ENCODE data around the gene PEF1. TPM values are rescaled to one million over a fixed set of nuclear protein-coding genes. Genes with fewer than 3 reads are reported as not detected.

Gene PEF1
- polyA plus RNA-seq, 3 donors: 36.6 to 81.7 (median 70.7) TPM

GRCh38 chr1:31595836-31596736, 48.6 kb downstream of the PEF1 start:
- Histone ChIP-seq H3K4me1 (ENCODE audit: control insufficient read depth in 1 of 2, insufficient read depth in 2 of 2, low read length in 2 of 2) (no peaks in the 10 kb centered on the region), H3K27ac (ENCODE audit: low read depth in 1 of 2, low read length in 2 of 2) (no peak overlapping the region), H2AFZ (ENCODE audit: insufficient read depth, low read depth, low read length, poor library complexity, severe bottlenecking) (no peak overlapping the region), H3K4me3 (replicated peaks in 1 of 3; ENCODE audit: low read depth in 2 of 3, low read length in 3 of 3) (no peak overlapping the region), H4K20me1 (ENCODE audit: insufficient read depth, low read length) (no peaks in the 10 kb centered on the region), H3K4me2 (replicated peaks; ENCODE audit: extremely low read depth, low read length, poor library complexity, severe bottlenecking) (no peak overlapping the region), H3K9ac (ENCODE audit: insufficient read depth, low read length, poor library complexity, severe bottlenecking) (no peak overlapping the region), H3K79me2 (ENCODE audit: insufficient read depth, low read length) (no peaks in the 10 kb centered on the region), H3K9me3 (replicated peaks in 1 of 2; ENCODE audit: control insufficient read depth in 1 of 2, insufficient read depth in 1 of 2, low read length in 2 of 2) (no peaks in the 10 kb centered on the region), H3K36me3 (replicated peaks in 1 of 2; ENCODE audit: control insufficient read depth in 1 of 2, insufficient read depth in 2 of 2, low read length in 2 of 2) (no peaks in the 10 kb centered on the region), H3K27me3 (ENCODE audit: control insufficient read depth in 2 of 2, insufficient read depth in 2 of 2, low read length in 2 of 2) (no peaks in the 10 kb centered on the region)
- 71% methylated on average over 2 of the region's 4 CpGs for WGBS (ENCODE audit: insufficient coverage)
- Mint-ChIP-seq H3K27me3 (ENCODE audit: low read depth in 3 of 3) (peaks cover 1 to 17% (median 7%) of the 10 kb centered on the region in 3 donors), H3K27ac (peak overlapping the region in 3 of 7 donors; percentile 1 to 63 (median 6)), H3K4me3 (no peak overlapping the region), H3K36me3 (no peaks in the 10 kb centered on the region), H3K9me3 (peaks cover 0 to 1% (median 0%) of the 10 kb centered on the region in 7 donors), H3K4me1 (peaks cover 16% of the 10 kb centered on the region)
- no peak for DNase-seq
- intact Hi-C loops (cut with micrococcal nuclease): no loop called here
- no peak for TF ChIP-seq CTCF (IDR thresholded peaks at IDR 0.05)

- Histone ChIP-seq H3K9ac (ENCODE audit: insufficient read depth, low read length, poor library complexity, severe bottlenecking) (no peak overlapping the region), H3K27ac (ENCODE audit: low read depth in 1 of 2, low read length in 2 of 2) (no peak overlapping the region), H3K4me1 (ENCODE audit: control insufficient read depth in 1 of 2, insufficient read depth in 2 of 2, low read length in 2 of 2) (no peaks in the 10 kb centered on the region), H3K27me3 (ENCODE audit: control insufficient read depth in 2 of 2, insufficient read depth in 2 of 2, low read length in 2 of 2) (peaks cover 0 to 8% of the 10 kb centered on the region in 2 donors), H3K4me3 (replicated peaks in 1 of 3; ENCODE audit: low read depth in 2 of 3, low read length in 3 of 3) (no peak overlapping the region), H4K20me1 (ENCODE audit: insufficient read depth, low read length) (no peaks in the 10 kb centered on the region), H2AFZ (ENCODE audit: insufficient read depth, low read depth, low read length, poor library complexity, severe bottlenecking) (no peak overlapping the region), H3K9me3 (replicated peaks in 1 of 2; ENCODE audit: control insufficient read depth in 1 of 2, insufficient read depth in 1 of 2, low read length in 2 of 2) (no peaks in the 10 kb centered on the region), H3K79me2 (ENCODE audit: insufficient read depth, low read length) (no peaks in the 10 kb centered on the region), H3K4me2 (replicated peaks; ENCODE audit: extremely low read depth, low read length, poor library complexity, severe bottlenecking) (no peak overlapping the region), H3K36me3 (replicated peaks in 1 of 2; ENCODE audit: control insufficient read depth in 1 of 2, insufficient read depth in 2 of 2, low read length in 2 of 2) (no peaks in the 10 kb centered on the region)
- Mint-ChIP-seq H3K36me3 (no peaks in the 10 kb centered on the region), H3K4me1 (peaks cover 20% of the 10 kb centered on the region), H3K9me3 (peaks cover 0 to 4% (median 0%) of the 10 kb centered on the region in 7 donors), H3K27me3 (ENCODE audit: low read depth in 3 of 3) (peaks cover 8 to 33% (median 22%) of the 10 kb centered on the region in 3 donors), H3K27ac (peak overlapping the region in 2 of 7 donors; percentile 10 to 66), H3K4me3 (peak overlapping the region in 1 of 2 donors; percentile 22)
- DNase-seq: peak; percentile 26 to 71 (median 59)
- TF ChIP-seq CTCF (IDR thresholded peaks at IDR 0.05): peak; percentile 83
- WGBS (ENCODE audit: insufficient coverage): 55% methylated on average over 5 of the region's 10 CpGs
- intact Hi-C loops (cut with micrococcal nuclease): no loop called here
Observed at GRCh38 chr1:31593770-31594632, 50.7 kb downstream of the PEF1 start.
